ENCODE measurements around the gene MLNR. TPM values are rescaled to one million over a fixed set of nuclear protein-coding genes. Genes with fewer than 3 reads are reported as not detected.

Gene MLNR
- total RNA-seq, 2 experiments from 2014 or later: not detected

GRCh38 chr13:49240017-49240416 lies 19.9 kb downstream of the MLNR start:
- no peak overlapping the region for H3K27ac Mint-ChIP-seq
- CTCF ChIA-PET: interaction anchor here (0.9 to 2.6 kb wide), 9 partner anchors 8 to 366 kb away, joined by 3 to 9 read pairs (median 4); partner anchors contain the start of genes CDADC1 and FNDC3A
- H3K9me3 Mint-ChIP-seq: no peaks in the 10 kb centered on the region
- DNase-seq: peak; percentile 57
- no peaks in the 10 kb centered on the region for H3K36me3 Mint-ChIP-seq (ENCODE audit: low read depth)
- no peaks in the 10 kb centered on the region for H3K4me1 Mint-ChIP-seq
- H3K4me3 Mint-ChIP-seq: no peak overlapping the region
- peaks cover 22% of the 10 kb centered on the region for H3K27me3 Mint-ChIP-seq
- POLR2A ChIA-PET: no interaction called here

GRCh38 chr13:49241296-49241695 lies 21.2 kb downstream of the MLNR start:
- DNase-seq: no peak
- Mint-ChIP-seq H3K36me3 (ENCODE audit: low read depth) (no peaks in the 10 kb centered on the region), H3K27ac (no peak overlapping the region), H3K4me1 (no peaks in the 10 kb centered on the region), H3K9me3 (no peaks in the 10 kb centered on the region), H3K4me3 (no peak overlapping the region), H3K27me3 (peaks cover 23% of the 10 kb centered on the region)
- ChIA-PET POLR2A (no interaction called here), CTCF (interaction anchor here (2.2 kb wide), 1 partner anchor 40 kb away, joined by 5 read pairs; no protein-coding TSS in a partner anchor)

GRCh38 chr13:49245101-49245500 lies 25.0 kb downstream of the MLNR start:
- peaks cover 2% of the 10 kb centered on the region for H3K36me3 Mint-ChIP-seq (ENCODE audit: low read depth)
- peaks cover 18% of the 10 kb centered on the region for H3K27me3 Mint-ChIP-seq
- POLR2A ChIA-PET: no interaction called here
- peaks cover 23% of the 10 kb centered on the region for H3K4me1 Mint-ChIP-seq
- no peak overlapping the region for H3K27ac Mint-ChIP-seq
- CTCF ChIA-PET: interaction anchor here (0.7 to 1.1 kb wide), 2 partner anchors 17 to 36 kb away, joined by 3 read pairs; no protein-coding TSS in a partner anchor
- H3K9me3 Mint-ChIP-seq: no peaks in the 10 kb centered on the region
- DNase-seq: no peak
- H3K4me3 Mint-ChIP-seq: no peak overlapping the region

- CTCF ChIA-PET: interaction anchor here (0.6 to 2.3 kb wide), 7 partner anchors 8 to 250 kb away, joined by 3 to 11 read pairs (median 4); no protein-coding TSS in a partner anchor
- peaks cover 32% of the 10 kb centered on the region for H3K4me1 Mint-ChIP-seq
- peak overlapping the region; percentile 91 for H3K4me3 Mint-ChIP-seq
- POLR2A ChIA-PET: interaction anchor here (0.5 kb wide), 1 partner anchor 219 kb away, joined by 5 read pairs; no protein-coding TSS in a partner anchor
- no peak for DNase-seq
- H3K27me3 Mint-ChIP-seq: peaks cover 18% of the 10 kb centered on the region
- H3K9me3 Mint-ChIP-seq: no peaks in the 10 kb centered on the region
- peaks cover 8% of the 10 kb centered on the region for H3K36me3 Mint-ChIP-seq (ENCODE audit: low read depth)
- peak overlapping the region; percentile 97 for H3K27ac Mint-ChIP-seq
Measured at GRCh38 chr13:49246850-49247642, 26.9 kb downstream of the MLNR start.

- ChIA-PET CTCF (interaction anchor here (0.6 to 2.3 kb wide), 7 partner anchors 9 to 251 kb away, joined by 3 to 11 read pairs (median 4); no protein-coding TSS in a partner anchor), POLR2A (interaction anchor here (0.5 kb wide), 1 partner anchor 218 kb away, joined by 5 read pairs; no protein-coding TSS in a partner anchor)
- Mint-ChIP-seq H3K27ac (peak within 1 kb of the TSS; percentile 97), H3K4me1 (peaks cover 35% of the 10 kb centered on the region), H3K36me3 (ENCODE audit: low read depth) (peaks cover 11% of the 10 kb centered on the region), H3K9me3 (no peaks in the 10 kb centered on the region), H3K4me3 (peak within 1 kb of the TSS; percentile 91), H3K27me3 (peaks cover 18% of the 10 kb centered on the region)
- peak; percentile 93 for DNase-seq
Measured at GRCh38 chr13:49247643-49248621, 27.8 kb downstream of the MLNR start, which contains the start of gene CDADC1. Gene CDADC1 (plus strand): TSS chr13:49247925. CDS start chr13:49248038, 113 bp downstream.

GRCh38 chr13:49248622-49249002 lies 28.5 kb downstream of the MLNR start:
- ChIA-PET POLR2A (no interaction called here), CTCF (interaction anchor here (1.9 to 2.3 kb wide), 3 partner anchors 9 to 39 kb away, joined by 4 to 11 read pairs (median 9); no protein-coding TSS in a partner anchor)
- peak overlapping the region; percentile 91 for H3K4me3 Mint-ChIP-seq
- H3K4me1 Mint-ChIP-seq: peaks cover 40% of the 10 kb centered on the region
- peak overlapping the region; percentile 97 for H3K27ac Mint-ChIP-seq
- peaks cover 11% of the 10 kb centered on the region for H3K36me3 Mint-ChIP-seq (ENCODE audit: low read depth)
- H3K27me3 Mint-ChIP-seq: peaks cover 13% of the 10 kb centered on the region
- DNase-seq: no peak
- no peaks in the 10 kb centered on the region for H3K9me3 Mint-ChIP-seq

- no peaks in the 10 kb centered on the region for H3K27me3 Mint-ChIP-seq
- no peaks in the 10 kb centered on the region for H3K9me3 Mint-ChIP-seq
- ChIA-PET CTCF (interaction anchor here (0.7 to 1.4 kb wide), 2 partner anchors 11 to 68 kb away, joined by 3 to 5 read pairs; no protein-coding TSS in a partner anchor), POLR2A (no interaction called here)
- peaks cover 26% of the 10 kb centered on the region for H3K36me3 Mint-ChIP-seq (ENCODE audit: low read depth)
- DNase-seq: no peak
- H3K4me1 Mint-ChIP-seq: peaks cover 51% of the 10 kb centered on the region
- H3K27ac Mint-ChIP-seq: no peak overlapping the region
- H3K4me3 Mint-ChIP-seq: no peak overlapping the region
Measured at GRCh38 chr13:49251326-49251725, 31.2 kb downstream of the MLNR start.

GRCh38 chr13:49253310-49253709 lies 33.2 kb downstream of the MLNR start:
- H3K36me3 Mint-ChIP-seq (ENCODE audit: low read depth): peaks cover 38% of the 10 kb centered on the region
- no peaks in the 10 kb centered on the region for H3K9me3 Mint-ChIP-seq
- H3K4me3 Mint-ChIP-seq: no peak overlapping the region
- POLR2A ChIA-PET: no interaction called here
- CTCF ChIA-PET: interaction anchor here (0.6 to 1.6 kb wide), 2 partner anchors 13 to 54 kb away, joined by 3 read pairs; no protein-coding TSS in a partner anchor
- no peak for DNase-seq
- no peaks in the 10 kb centered on the region for H3K27me3 Mint-ChIP-seq
- H3K4me1 Mint-ChIP-seq: peaks cover 52% of the 10 kb centered on the region
- H3K27ac Mint-ChIP-seq: no peak overlapping the region

GRCh38 chr13:49254007-49254406 lies 33.9 kb downstream of the MLNR start:
- Mint-ChIP-seq H3K4me1 (peaks cover 50% of the 10 kb centered on the region), H3K36me3 (ENCODE audit: low read depth) (peaks cover 39% of the 10 kb centered on the region), H3K27me3 (no peaks in the 10 kb centered on the region), H3K4me3 (no peak overlapping the region), H3K9me3 (no peaks in the 10 kb centered on the region), H3K27ac (no peak overlapping the region)
- no peak for DNase-seq
- POLR2A ChIA-PET: no interaction called here
- CTCF ChIA-PET: interaction anchor here (0.6 to 1.6 kb wide), 2 partner anchors 14 to 55 kb away, joined by 3 read pairs; no protein-coding TSS in a partner anchor

GRCh38 chr13:49256841-49257240 lies 36.7 kb downstream of the MLNR start:
- H3K27ac Mint-ChIP-seq: no peak overlapping the region
- ChIA-PET CTCF (interaction anchor here (1.7 kb wide), 1 partner anchor 9 kb away, joined by 11 read pairs; the partner anchor contains the start of gene CDADC1), POLR2A (no interaction called here)
- DNase-seq: no peak
- peaks cover 54% of the 10 kb centered on the region for H3K36me3 Mint-ChIP-seq (ENCODE audit: low read depth)
- H3K4me3 Mint-ChIP-seq: no peak overlapping the region
- no peaks in the 10 kb centered on the region for H3K9me3 Mint-ChIP-seq
- H3K4me1 Mint-ChIP-seq: peaks cover 38% of the 10 kb centered on the region
- no peaks in the 10 kb centered on the region for H3K27me3 Mint-ChIP-seq

- ChIA-PET POLR2A (no interaction called here), CTCF (interaction anchor here (0.9 to 1.7 kb wide), 2 partner anchors 10 kb away, joined by 3 to 11 read pairs; partner anchors contain the start of gene CDADC1)
- Mint-ChIP-seq H3K4me1 (peaks cover 31% of the 10 kb centered on the region), H3K36me3 (ENCODE audit: low read depth) (peaks cover 54% of the 10 kb centered on the region), H3K27ac (peak overlapping the region; percentile 93), H3K9me3 (no peaks in the 10 kb centered on the region), H3K4me3 (peak overlapping the region; percentile 67), H3K27me3 (no peaks in the 10 kb centered on the region)
- no peak for DNase-seq
Measured at GRCh38 chr13:49258089-49258796, 38.1 kb downstream of the MLNR start.

- no peak for DNase-seq
- POLR2A ChIA-PET: no interaction called here
- H3K4me3 Mint-ChIP-seq: no peak overlapping the region
- no peaks in the 10 kb centered on the region for H3K27me3 Mint-ChIP-seq
- peaks cover 48% of the 10 kb centered on the region for H3K36me3 Mint-ChIP-seq (ENCODE audit: low read depth)
- H3K4me1 Mint-ChIP-seq: peaks cover 19% of the 10 kb centered on the region
- no peaks in the 10 kb centered on the region for H3K9me3 Mint-ChIP-seq
- no peak overlapping the region for H3K27ac Mint-ChIP-seq
- CTCF ChIA-PET: no interaction called here
Measured at GRCh38 chr13:49259586-49259985, 39.4 kb downstream of the MLNR start.

Data from activated CD4-positive, alpha-beta T cell treated with anti-CD3 and anti-CD28 coated beads, Interleukin-2, amount 10 ng/mL, durations not matched to agents 7 days and 5 days (primary cell).